ENCODE measurements around the gene RHOT1. TPM values are rescaled to one million over a fixed set of nuclear protein-coding genes. Genes with fewer than 3 reads are reported as not detected.

Gene RHOT1
- total and polyA plus RNA-seq, 9 donors = 32.8 to 51.7 (median 39.1) TPM

- Histone ChIP-seq H3K27me3 (no peaks in the 10 kb centered on the region), H3K36me3 (no peaks in the 10 kb centered on the region), H3K27ac (no peak overlapping the region), H3K9me3 (no peaks in the 10 kb centered on the region), H3K4me1 (ENCODE audit: insufficient read depth) (no peaks in the 10 kb centered on the region), H3K4me3 (no peak overlapping the region)
- 96% methylated on average over 2 of the region's 2 CpGs for WGBS, 3 donors
- intact Hi-C loops (cut with DNase I) = no loop called here
- DNase-seq = no peak
- TF ChIP-seq CTCF (IDR thresholded peaks at IDR 0.05) (no peak), POLR2A (IDR thresholded peaks at IDR 0.05) (no peak), EP300 (IDR thresholded peaks at IDR 0.05) (no peak)
These were observed 93.3 kb downstream of the RHOT1 start for GRCh38 chr17:32235588-32235987.

- intact Hi-C loops (cut with DNase I) = no loop called here
- Histone ChIP-seq H3K36me3 (no peaks in the 10 kb centered on the region), H3K9me3 (no peaks in the 10 kb centered on the region), H3K27me3 (no peaks in the 10 kb centered on the region), H3K4me1 (ENCODE audit: insufficient read depth) (no peaks in the 10 kb centered on the region), H3K4me3 (no peak overlapping the region), H3K27ac (no peak overlapping the region)
- peak in 2 of 5 donors; percentile 57 to 68 for DNase-seq
- TF ChIP-seq EP300 (IDR thresholded peaks at IDR 0.05) (no peak), POLR2A (IDR thresholded peaks at IDR 0.05) (no peak), CTCF (IDR thresholded peaks at IDR 0.05) (no peak)
- WGBS, 3 donors = 46 to 50% (median 50%) methylated on average over 2 of the region's 2 CpGs
These were observed 97.2 kb downstream of the RHOT1 start for GRCh38 chr17:32239456-32239855.

GRCh38 chr17:32240750-32241149 is 98.4 kb downstream of the RHOT1 start:
- TF ChIP-seq EP300 (IDR thresholded peaks at IDR 0.05) (no peak), POLR2A (IDR thresholded peaks at IDR 0.05) (no peak), CTCF (IDR thresholded peaks at IDR 0.05) (no peak)
- Histone ChIP-seq H3K4me1 (ENCODE audit: insufficient read depth) (no peaks in the 10 kb centered on the region), H3K9me3 (no peaks in the 10 kb centered on the region), H3K36me3 (no peaks in the 10 kb centered on the region), H3K27me3 (no peaks in the 10 kb centered on the region), H3K4me3 (no peak overlapping the region), H3K27ac (no peak overlapping the region)
- WGBS, 3 donors = 68 to 75% (median 75%) methylated on average over 8 of the region's 8 CpGs
- intact Hi-C loops (cut with DNase I) = no loop called here
- no peak for DNase-seq

- Histone ChIP-seq H3K36me3 (no peaks in the 10 kb centered on the region), H3K27me3 (no peaks in the 10 kb centered on the region), H3K27ac (no peak overlapping the region), H3K4me1 (ENCODE audit: insufficient read depth) (no peaks in the 10 kb centered on the region), H3K9me3 (no peaks in the 10 kb centered on the region), H3K4me3 (no peak overlapping the region)
- 81 to 85% (median 84%) methylated on average over 1 of the region's 1 CpG for WGBS, 3 donors
- intact Hi-C loops (cut with DNase I) = no loop called here
- TF ChIP-seq EP300 (IDR thresholded peaks at IDR 0.05) (no peak), CTCF (IDR thresholded peaks at IDR 0.05) (no peak), POLR2A (IDR thresholded peaks at IDR 0.05) (no peak)
- no peak for DNase-seq
These were observed 99.3 kb downstream of the RHOT1 start for GRCh38 chr17:32241640-32242039.

GRCh38 chr17:32249475-32249874 is 107.2 kb downstream of the RHOT1 start:
- Histone ChIP-seq H3K4me3 (no peak overlapping the region), H3K27ac (no peak overlapping the region), H3K36me3 (no peaks in the 10 kb centered on the region), H3K9me3 (no peaks in the 10 kb centered on the region), H3K4me1 (ENCODE audit: insufficient read depth) (no peaks in the 10 kb centered on the region), H3K27me3 (no peaks in the 10 kb centered on the region)
- no peak for TF ChIP-seq EP300 (IDR thresholded peaks at IDR 0.05)
- TF ChIP-seq POLR2A (IDR thresholded peaks at IDR 0.05) = no peak
- no peak for TF ChIP-seq CTCF (IDR thresholded peaks at IDR 0.05)
- intact Hi-C loops (cut with DNase I) = no loop called here
- DNase-seq = no peak
- 77 to 89% (median 80%) methylated on average over 3 of the region's 3 CpGs for WGBS, 3 donors

All from ovary (tissue), 9 donors.